Nephron progenitor cell (in vitro differentiated cells): ENCODE results near the gene SH3GLB2.
A peak's percentile ranks its signal among the peaks of the same experiment; 100 is the strongest.

Experiments used
- DNase-seq: peaks from one replicate; pipeline ENCODE4 v3.0.0; 2021
- H3K27ac Mint-ChIP-seq: 2 replicates; pipeline ENCODE4 v1.8.0; 2021; ENCODE audit warnings: mild to moderate bottlenecking, moderate library complexity, mixed read lengths
- H3K27me3 Mint-ChIP-seq: 2 replicates; pipeline ENCODE4 v1.8.0; 2021; ENCODE audit warnings: mild to moderate bottlenecking, low read depth, mixed read lengths; ENCODE audit not compliant: poor library complexity
- H3K36me3 Mint-ChIP-seq: 2 replicates; pipeline ENCODE4 v1.8.0; 2021; ENCODE audit warnings: low read depth, mixed read lengths
- H3K4me1 Mint-ChIP-seq: 2 replicates; pipeline ENCODE4 v1.8.0; 2021; ENCODE audit warnings: mixed read lengths
- H3K4me3 Mint-ChIP-seq: 2 replicates; pipeline ENCODE4 v1.8.0; 2021; ENCODE audit warnings: mild to moderate bottlenecking, moderate library complexity, mixed read lengths
- H3K9me3 Mint-ChIP-seq: 2 replicates; pipeline ENCODE4 v1.8.0; 2021; ENCODE audit warnings: mild to moderate bottlenecking, moderate library complexity, mixed read lengths
- CTCF ChIP-seq: fragments of 200-600 bp; sonication (generic); IDR thresholded peaks from 2 replicates; pipeline ENCODE4 v1.5.0; 2021; ENCODE audit warnings: antibody characterized with exemption

The SH3GLB2 gene

GRCh38 chr9:129073404-129073803, 45.3 kb upstream of the SH3GLB2 start:
- peaks cover 5% of the 10 kb centered on the region for H3K4me1 Mint-ChIP-seq
- peaks cover 5% of the 10 kb centered on the region for H3K36me3 Mint-ChIP-seq
- no peak overlapping the region for H3K4me3 Mint-ChIP-seq
- no peak for TF ChIP-seq CTCF
- H3K27me3 Mint-ChIP-seq, result peaks cover 5% of the 10 kb centered on the region
- no peaks in the 10 kb centered on the region for H3K9me3 Mint-ChIP-seq
- no peak overlapping the region for H3K27ac Mint-ChIP-seq
- DNase-seq, result no peak

- Mint-ChIP-seq H3K27ac (no peak overlapping the region), H3K4me3 (no peak overlapping the region)
- no peak for DNase-seq
Measured at GRCh38 chr9:129072171-129072570, 44.0 kb upstream of the SH3GLB2 start.

GRCh38 chr9:129071526-129072126, 43.5 kb upstream of the SH3GLB2 start:
- no peak overlapping the region for H3K4me3 Mint-ChIP-seq
- peaks cover 12% of the 10 kb centered on the region for H3K36me3 Mint-ChIP-seq
- peaks cover 5% of the 10 kb centered on the region for H3K27me3 Mint-ChIP-seq
- peaks cover 4% of the 10 kb centered on the region for H3K4me1 Mint-ChIP-seq
- no peak for TF ChIP-seq CTCF
- no peak for DNase-seq
- no peak overlapping the region for H3K27ac Mint-ChIP-seq
- H3K9me3 Mint-ChIP-seq, result no peaks in the 10 kb centered on the region

More at GRCh38 chr9:129072171-129072570, 44.0 kb upstream of the SH3GLB2 start:
- no peaks in the 10 kb centered on the region for H3K9me3 Mint-ChIP-seq
- H3K27me3 Mint-ChIP-seq, result peaks cover 5% of the 10 kb centered on the region
- peaks cover 10% of the 10 kb centered on the region for H3K36me3 Mint-ChIP-seq
- TF ChIP-seq CTCF, result no peak
- peaks cover 4% of the 10 kb centered on the region for H3K4me1 Mint-ChIP-seq

GRCh38 chr9:129070696-129071525, 42.8 kb upstream of the SH3GLB2 start:
- Mint-ChIP-seq H3K36me3 (peaks cover 15% of the 10 kb centered on the region), H3K9me3 (no peaks in the 10 kb centered on the region), H3K4me3 (no peak overlapping the region), H3K27me3 (peaks cover 5% of the 10 kb centered on the region), H3K4me1 (peaks cover 4% of the 10 kb centered on the region), H3K27ac (peak overlapping the region; percentile 77)
- no peak for DNase-seq
- TF ChIP-seq CTCF, result no peak

GRCh38 chr9:129069862-129070641, 41.9 kb upstream of the SH3GLB2 start:
- Mint-ChIP-seq H3K27ac (peak overlapping the region; percentile 77), H3K9me3 (no peaks in the 10 kb centered on the region), H3K4me3 (no peak overlapping the region), H3K4me1 (peaks cover 4% of the 10 kb centered on the region), H3K27me3 (peaks cover 5% of the 10 kb centered on the region), H3K36me3 (peaks cover 20% of the 10 kb centered on the region)
- no peak for TF ChIP-seq CTCF
- DNase-seq, result no peak
